ENCODE data around the gene EFCAB6. TPM values are rescaled to one million over a fixed set of nuclear protein-coding genes. Genes with fewer than 3 reads are reported as not detected.

Gene EFCAB6
- total and polyA plus RNA-seq, 8 donors = 2.0 to 5.5 (median 3.5) TPM

- ATAC-seq = no peak
- intact Hi-C loops (cut with DNase I) = no loop called here
- no peak overlapping the region for H3K27ac ChIP-seq
- H3K9me3 ChIP-seq = no peaks in the 10 kb centered on the region
- H3K4me3 ChIP-seq = no peak overlapping the region
- peak in 2 of 4 donors; percentile 19 to 70 for DNase-seq
- TF ChIP-seq, protein P1, sequence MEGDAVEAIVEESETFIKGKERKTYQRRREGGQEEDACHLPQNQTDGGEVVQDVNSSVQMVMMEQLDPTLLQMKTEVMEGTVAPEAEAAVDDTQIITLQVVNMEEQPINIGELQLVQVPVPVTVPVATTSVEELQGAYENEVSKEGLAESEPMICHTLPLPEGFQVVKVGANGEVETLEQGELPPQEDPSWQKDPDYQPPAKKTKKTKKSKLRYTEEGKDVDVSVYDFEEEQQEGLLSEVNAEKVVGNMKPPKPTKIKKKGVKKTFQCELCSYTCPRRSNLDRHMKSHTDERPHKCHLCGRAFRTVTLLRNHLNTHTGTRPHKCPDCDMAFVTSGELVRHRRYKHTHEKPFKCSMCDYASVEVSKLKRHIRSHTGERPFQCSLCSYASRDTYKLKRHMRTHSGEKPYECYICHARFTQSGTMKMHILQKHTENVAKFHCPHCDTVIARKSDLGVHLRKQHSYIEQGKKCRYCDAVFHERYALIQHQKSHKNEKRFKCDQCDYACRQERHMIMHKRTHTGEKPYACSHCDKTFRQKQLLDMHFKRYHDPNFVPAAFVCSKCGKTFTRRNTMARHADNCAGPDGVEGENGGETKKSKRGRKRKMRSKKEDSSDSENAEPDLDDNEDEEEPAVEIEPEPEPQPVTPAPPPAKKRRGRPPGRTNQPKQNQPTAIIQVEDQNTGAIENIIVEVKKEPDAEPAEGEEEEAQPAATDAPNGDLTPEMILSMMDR (IDR thresholded peaks at IDR 0.05) = no peak
- no peaks in the 10 kb centered on the region for H3K36me3 ChIP-seq
- H3K27me3 ChIP-seq = peaks cover 0 to 17% of the 10 kb centered on the region in 2 donors
- H3K4me1 ChIP-seq = no peaks in the 10 kb centered on the region
Measured at GRCh38 chr22:43530349-43531201, 281.5 kb downstream of the EFCAB6 start.

DNA sequence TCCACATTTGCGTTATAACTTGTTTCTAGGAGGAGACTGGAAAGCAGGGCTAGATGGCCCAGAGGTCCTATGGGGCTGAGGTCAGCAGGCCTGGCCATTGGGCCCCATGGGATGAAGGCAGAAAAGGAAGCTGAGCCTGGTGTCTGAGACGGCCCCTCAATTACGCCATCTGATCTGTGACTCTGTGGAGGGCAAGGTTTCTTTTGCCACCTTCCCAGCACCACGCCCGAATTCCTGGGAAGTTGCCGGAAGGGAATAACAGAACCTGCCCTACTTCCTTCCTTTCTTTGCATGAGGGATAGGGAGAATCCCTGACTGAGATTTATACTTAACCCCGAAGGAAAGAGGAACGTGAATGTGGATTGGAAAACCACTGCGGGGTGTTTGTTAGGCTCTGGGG is 282.2 kb downstream of the EFCAB6 start:
- H3K9me3 ChIP-seq = no peaks in the 10 kb centered on the region
- ATAC-seq = no peak
- H3K4me3 ChIP-seq = no peak overlapping the region
- peak in 1 of 4 donors; percentile 25 for DNase-seq
- intact Hi-C loops (cut with DNase I) = no loop called here
- peaks cover 0 to 23% of the 10 kb centered on the region in 2 donors for H3K27me3 ChIP-seq
- TF ChIP-seq, protein P1 (IDR thresholded peaks at IDR 0.05) = no peak
- H3K36me3 ChIP-seq = no peaks in the 10 kb centered on the region
- H3K27ac ChIP-seq = no peak overlapping the region
- no peaks in the 10 kb centered on the region for H3K4me1 ChIP-seq

- DNase-seq (no peak), ATAC-seq (no peak)
- H3K27ac ChIP-seq = no peak overlapping the region
- no peaks in the 10 kb centered on the region for H3K4me1 ChIP-seq
- TF ChIP-seq, protein P1 (IDR thresholded peaks at IDR 0.05) = no peak
- H3K36me3 ChIP-seq = no peaks in the 10 kb centered on the region
- no peaks in the 10 kb centered on the region for H3K9me3 ChIP-seq
- peaks cover 0 to 27% of the 10 kb centered on the region in 2 donors for H3K27me3 ChIP-seq
- intact Hi-C loops (cut with DNase I) = no loop called here
- H3K4me3 ChIP-seq = no peak overlapping the region
Measured at GRCh38 chr22:43529461-43529860, 282.6 kb downstream of the EFCAB6 start.

GRCh38 chr22:43528601-43529360 is 283.3 kb downstream of the EFCAB6 start:
- Histone ChIP-seq H3K36me3 (no peaks in the 10 kb centered on the region), H3K4me3 (no peak overlapping the region), H3K27me3 (peaks cover 0 to 27% of the 10 kb centered on the region in 2 donors), H3K9me3 (no peaks in the 10 kb centered on the region), H3K4me1 (no peaks in the 10 kb centered on the region), H3K27ac (no peak overlapping the region)
- intact Hi-C loops (cut with DNase I) = no loop called here
- TF ChIP-seq, protein P1 (IDR thresholded peaks at IDR 0.05) = no peak
- DNase-seq (peak in 1 of 4 donors; percentile 16), ATAC-seq (no peak)

- intact Hi-C loops (cut with DNase I) = no loop called here
- H3K4me1 ChIP-seq = no peaks in the 10 kb centered on the region
Measured at GRCh38 chr22:43526946-43527345, 285.2 kb downstream of the EFCAB6 start.

More at GRCh38 chr22:43526946-43527345, 285.2 kb downstream of the EFCAB6 start:
- DNase-seq (peak in 1 of 4 donors; percentile 15), ATAC-seq (no peak)
- H3K4me3 ChIP-seq = no peak overlapping the region
- no peaks in the 10 kb centered on the region for H3K9me3 ChIP-seq
- H3K27ac ChIP-seq = no peak overlapping the region
- no peaks in the 10 kb centered on the region for H3K36me3 ChIP-seq
- TF ChIP-seq, protein P1 (IDR thresholded peaks at IDR 0.05) = no peak
- peaks cover 0 to 41% of the 10 kb centered on the region in 2 donors for H3K27me3 ChIP-seq

All from left lung (tissue), 10 donors.